GM21360 (cell line): Measurements from ENCODE around the gene GPX5.

Experiments used
- ATAC-seq: cut with Tn5 transposase; IDR thresholded peaks from one replicate; pipeline ENCODE4 v1.9.1; 2021; ENCODE audit warnings: mild to moderate bottlenecking, moderate library complexity; ENCODE audit not compliant: unreplicated experiment

GPX5 gene

DNA sequence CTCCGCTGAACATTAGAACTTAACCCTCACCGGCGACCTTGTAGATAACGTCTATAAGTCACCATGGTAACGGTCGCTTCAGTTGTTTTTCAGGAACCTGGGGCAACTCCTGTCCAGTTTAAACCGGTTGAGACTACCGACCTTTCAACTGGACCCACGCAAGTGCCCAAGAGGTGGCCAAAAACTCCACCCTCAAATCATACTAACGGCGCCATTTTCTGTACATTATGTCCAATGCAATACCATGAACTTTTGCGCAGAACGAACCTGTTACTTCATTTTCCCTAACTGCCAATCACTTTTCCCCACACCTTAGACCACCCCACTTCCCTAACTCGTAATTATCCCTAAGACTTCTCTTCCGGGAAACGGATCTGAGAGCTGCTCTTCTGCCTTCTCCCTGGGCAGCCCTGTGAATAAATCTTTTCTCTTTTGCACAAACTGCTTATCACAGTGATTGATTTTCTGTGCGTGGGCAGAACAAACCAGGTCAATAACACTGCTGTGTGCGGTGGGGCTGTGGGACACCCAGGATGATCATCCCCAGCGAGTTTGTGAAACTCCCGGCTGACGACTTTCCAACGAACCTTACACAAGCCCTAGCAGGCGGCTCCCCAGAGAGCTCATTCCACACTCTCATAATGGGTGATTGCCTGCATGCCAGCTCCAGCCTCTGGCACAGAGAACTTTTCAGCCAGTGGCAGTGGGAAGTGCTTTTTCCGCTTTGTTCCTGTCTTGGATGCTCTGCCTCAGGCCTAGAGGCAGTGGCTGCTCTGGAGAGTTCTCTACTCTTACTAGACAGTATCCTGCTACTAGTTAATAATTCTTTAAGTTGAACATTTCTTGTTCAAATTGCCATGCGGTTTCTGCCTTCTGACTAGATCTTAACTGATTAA is 28.6 kb downstream of the GPX5 start:
- no peak for ATAC-seq

DNA sequence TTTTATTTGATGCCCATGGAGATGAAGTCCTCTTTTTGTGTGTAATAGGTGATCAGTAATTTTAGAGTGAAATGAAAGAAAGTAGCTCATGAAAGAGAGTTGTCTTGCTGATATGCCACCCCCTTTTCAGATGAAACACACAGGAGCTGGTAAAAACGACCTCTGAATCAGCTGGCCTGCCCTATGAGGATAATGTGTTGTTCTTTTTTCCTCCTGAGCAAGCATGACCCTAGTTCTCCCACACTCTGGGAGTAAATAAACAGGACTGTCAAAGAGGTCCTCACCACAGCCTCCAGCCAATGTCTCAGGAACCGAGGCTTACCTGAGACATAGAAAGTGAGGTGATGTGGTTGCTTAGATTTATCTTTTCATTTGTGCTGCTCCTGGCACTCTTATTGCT is 29.5 kb downstream of the GPX5 start:
- no peak for ATAC-seq

GRCh38 chr6:28558629-28559028 is 32.9 kb downstream of the GPX5 start:
- ATAC-seq: no peak

- ATAC-seq: no peak
Measured at GRCh38 chr6:28563430-28564095, 37.9 kb downstream of the GPX5 start.

DNA sequence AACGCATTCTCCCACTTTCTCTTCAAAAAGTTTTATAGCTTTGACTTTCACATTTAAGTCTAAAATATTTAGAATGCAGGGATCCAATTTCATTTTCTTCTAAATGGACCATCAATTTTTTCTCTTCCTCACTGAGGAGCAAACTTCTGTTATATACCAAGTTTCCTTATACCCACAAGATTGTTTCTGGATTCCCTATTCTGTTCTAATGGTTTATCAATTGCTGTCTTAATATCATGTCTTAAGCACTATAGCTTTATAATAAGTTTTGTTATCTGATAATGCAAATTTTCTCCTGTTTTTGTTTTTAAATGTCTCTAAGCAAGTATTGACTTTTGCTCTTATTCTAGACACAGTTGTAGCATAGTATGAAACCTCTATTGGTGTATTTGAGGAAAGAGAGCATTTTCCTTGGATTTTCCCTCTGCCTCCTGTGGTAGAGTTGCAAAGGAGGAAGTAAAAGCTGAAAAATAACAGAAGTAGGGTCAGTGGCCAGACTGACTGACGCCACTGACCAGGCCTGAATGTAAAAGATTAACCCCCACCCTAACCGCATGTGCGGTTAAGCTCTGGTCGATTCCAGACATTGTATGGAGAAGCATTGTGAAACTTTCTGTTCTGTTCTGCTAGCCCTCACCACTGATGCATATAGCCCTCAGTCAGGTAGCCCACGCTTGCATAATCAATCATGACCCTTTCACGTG is 40.3 kb downstream of the GPX5 start:
- ATAC-seq: no peak

DNA sequence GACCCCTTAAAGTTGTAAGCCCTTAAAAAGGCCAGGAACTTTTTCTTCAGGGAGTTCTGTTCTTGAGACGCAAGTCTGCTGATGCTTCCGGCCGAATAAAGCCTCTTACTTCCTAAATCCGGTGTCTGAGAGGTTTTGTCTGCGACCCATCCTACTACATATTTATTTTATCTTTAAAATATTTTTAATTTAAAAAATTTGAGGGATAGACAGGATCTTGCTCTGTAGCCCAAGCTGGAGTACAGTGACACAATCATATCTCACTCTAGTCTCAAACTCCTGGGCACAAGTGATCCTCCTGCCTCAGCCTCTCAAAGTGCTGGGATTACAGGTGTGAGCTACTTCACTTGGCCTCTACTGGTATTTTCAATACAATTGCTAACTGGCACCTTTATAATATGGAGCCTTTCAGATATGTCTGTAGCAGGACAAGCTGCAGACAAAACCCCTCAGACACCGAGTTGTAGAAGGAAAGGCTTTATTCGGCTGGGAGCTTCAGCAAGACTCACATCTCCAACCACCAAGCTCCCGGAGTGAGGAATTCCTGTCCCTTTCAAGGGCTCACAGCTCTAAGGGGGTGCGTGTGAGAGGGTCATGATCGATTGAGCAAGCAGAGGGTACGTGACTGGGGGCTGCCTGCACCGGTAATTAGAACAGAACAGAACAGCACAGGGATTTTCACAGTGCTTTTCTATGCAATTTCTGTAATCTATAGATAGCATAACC is 41.0 kb downstream of the GPX5 start:
- ATAC-seq: no peak

- ATAC-seq: no peak
Measured at GRCh38 chr6:28567506-28567905, 41.8 kb downstream of the GPX5 start.

DNA sequence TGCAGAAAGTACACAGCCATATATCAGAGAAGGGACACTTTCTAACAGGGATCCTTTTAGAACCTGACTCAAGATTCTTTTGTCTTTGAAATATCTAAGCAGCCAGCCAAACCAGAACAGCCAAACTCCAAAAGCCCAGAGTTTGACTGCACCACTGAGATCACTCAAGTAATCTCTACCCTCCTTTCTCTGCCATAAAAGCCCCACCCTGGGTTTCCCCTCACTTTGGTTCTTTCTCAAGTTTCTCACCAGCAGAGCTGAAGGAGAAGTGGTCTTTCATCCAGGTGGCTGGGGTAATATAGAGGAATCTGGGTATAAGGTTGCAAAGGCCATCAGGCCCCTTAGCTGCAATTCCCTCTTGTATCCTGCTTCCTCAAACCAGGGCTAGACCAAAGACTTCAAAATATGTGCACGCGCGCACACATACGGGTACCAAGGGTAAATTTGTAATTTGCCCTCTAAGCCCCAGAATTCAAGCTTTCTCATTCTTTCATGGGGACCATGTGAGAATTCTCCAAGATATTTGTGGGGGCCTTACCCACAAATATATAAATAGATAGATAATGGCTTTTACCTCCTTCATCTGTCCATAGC is 42.9 kb downstream of the GPX5 start:
- ATAC-seq: no peak

DNA sequence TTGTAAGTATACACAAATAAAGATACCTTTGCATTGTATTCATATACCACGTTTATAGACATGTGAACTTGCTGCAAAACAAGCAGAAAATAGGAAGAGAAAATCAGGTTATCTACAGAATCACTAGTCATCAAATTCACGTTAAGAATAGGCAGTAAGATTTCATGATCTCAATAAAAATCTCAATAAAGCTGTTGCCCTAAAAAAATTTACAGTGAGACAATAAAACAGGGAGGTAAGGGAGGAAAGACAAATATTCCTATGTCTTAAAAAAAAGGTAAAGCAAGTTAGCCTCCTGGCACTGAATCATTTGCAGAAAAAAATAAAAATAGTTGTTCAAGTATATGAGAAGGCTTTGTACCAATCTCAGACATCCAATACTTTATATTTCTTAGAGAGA is 44.1 kb downstream of the GPX5 start:
- ATAC-seq: no peak

DNA sequence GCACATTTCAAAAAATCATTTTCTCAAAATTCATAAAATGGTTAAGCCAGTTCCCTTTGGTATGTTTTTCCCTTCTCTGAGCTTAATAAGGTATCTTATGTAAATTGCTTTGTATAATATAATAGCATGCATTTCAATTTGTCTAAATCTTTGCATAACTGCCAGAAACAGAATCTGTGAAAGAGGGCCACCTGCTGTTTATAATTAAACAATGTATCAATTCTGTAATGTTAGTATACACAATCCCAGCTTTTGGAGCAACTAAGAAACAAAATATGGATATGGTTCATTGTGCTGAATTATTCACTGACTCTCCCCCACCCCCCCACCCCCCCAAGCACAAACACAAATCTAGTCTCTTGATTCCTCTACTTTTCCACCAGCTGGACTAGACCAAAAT is 54.8 kb downstream of the GPX5 start:
- no peak for ATAC-seq

GRCh38 chr6:28583463-28583862 is 57.8 kb downstream of the GPX5 start:
- ATAC-seq: no peak
